NT2/D1 (cell line): ENCODE measurements around the gene MUC5B.

Experiments used
- YY1 ChIP-seq: IDR thresholded peaks from 2 replicates; pipeline ENCODE4 v1.6.1; 2011; ENCODE audit not compliant: insufficient read length, insufficient read depth
- ZNF274 ChIP-seq: IDR thresholded peaks from 2 replicates; pipeline ENCODE4 v1.6.1; 2011; ENCODE audit warnings: mild to moderate bottlenecking, low read depth, low read length

DNA sequence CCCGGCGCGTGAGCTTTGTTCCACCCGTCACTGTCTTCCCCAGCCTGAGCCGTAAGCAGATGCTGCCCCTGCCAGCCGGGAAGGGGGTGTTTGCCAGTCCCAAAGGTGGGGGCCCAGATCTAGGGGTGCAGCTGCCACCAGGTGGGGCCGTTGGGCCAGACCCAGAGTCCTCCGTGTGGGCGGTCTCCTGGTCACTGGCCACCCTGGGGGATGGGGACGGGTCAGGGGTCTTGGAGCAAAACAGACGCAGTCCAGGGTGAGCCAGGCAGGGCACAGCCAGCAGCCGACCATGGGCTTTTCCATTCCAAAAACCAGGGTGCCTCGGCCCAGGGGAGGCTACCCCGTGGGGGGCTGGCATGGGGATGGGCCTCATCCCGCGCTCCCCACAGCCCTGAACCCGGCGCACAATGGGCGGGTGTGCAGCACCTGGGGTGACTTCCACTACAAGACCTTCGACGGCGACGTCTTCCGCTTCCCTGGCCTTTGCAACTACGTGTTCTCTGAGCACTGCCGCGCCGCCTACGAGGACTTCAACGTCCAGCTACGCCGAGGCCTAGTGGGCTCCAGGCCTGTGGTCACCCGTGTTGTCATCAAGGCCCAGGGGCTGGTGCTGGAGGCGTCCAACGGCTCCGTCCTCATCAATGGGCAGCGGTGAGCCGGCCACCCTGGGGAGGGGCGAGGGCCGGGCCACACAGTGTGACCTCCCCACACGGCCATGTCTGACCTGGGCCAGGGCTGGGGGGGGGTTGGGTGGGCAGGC is 3.5 kb downstream of the MUC5B start:
- no peak for TF ChIP-seq ZNF274
- no peak for TF ChIP-seq YY1
